Neural progenitor cell (in vitro differentiated cells): Measurements from ENCODE around the gene PLB1. TPM values are rescaled to one million over a fixed set of nuclear protein-coding genes. Genes with fewer than 3 reads are reported as not detected.

Experiments
- DNase-seq: peaks from one replicate; pipeline ENCODE4 v3.0.0-alpha.2; 2016; ENCODE audit warnings: low spot score
- H2AFZ ChIP-seq: fragments of 200-600 bp; sonication (generic); replicated peaks from 2 replicates; pipeline ENCODE4 v1.6.1; 2016; ENCODE audit warnings: antibody characterized with exemption
- H3F3A ChIP-seq: fragments of 200-600 bp; sonication (generic); 2 replicates; pipeline ENCODE4 v1.6.1; 2016; ENCODE audit warnings: antibody characterized with exemption, low read depth
- H3K27ac ChIP-seq: fragments of 200-600 bp; sonication (generic); 2 replicates; pipeline ENCODE4 v1.5.1; 2016; ENCODE audit warnings: mild to moderate bottlenecking
- H3K27me3 ChIP-seq: fragments of 200-600 bp; sonication (generic); 2 replicates; pipeline ENCODE4 v1.6.1; 2016; ENCODE audit warnings: mild to moderate bottlenecking, moderate library complexity
- H3K36me3 ChIP-seq: fragments of 200-600 bp; sonication (generic); 2 replicates; pipeline ENCODE4 v1.5.1; 2016
- H3K4me1 ChIP-seq: fragments of 200-600 bp; sonication (generic); 2 replicates; pipeline ENCODE4 v1.6.1; 2016; ENCODE audit warnings: mixed run types
- H3K4me2 ChIP-seq: fragments of 200-600 bp; sonication (generic); 2 replicates; pipeline ENCODE4 v1.6.1; 2016
- H3K4me3 ChIP-seq: fragments of 200-600 bp; sonication (generic); 2 replicates; pipeline ENCODE4 v1.5.1; 2016
- H3K79me2 ChIP-seq: fragments of 200-600 bp; sonication (generic); 2 replicates; pipeline ENCODE4 v1.6.1; 2016; ENCODE audit warnings: low read depth
- H3K9ac ChIP-seq: fragments of 200-600 bp; sonication (generic); 2 replicates; pipeline ENCODE4 v1.6.1; 2016
- H3K9me3 ChIP-seq: fragments of 200-600 bp; sonication (generic); 2 replicates; pipeline ENCODE4 v1.5.1; 2016; ENCODE audit warnings: low read depth
- H4K20me1 ChIP-seq: fragments of 200-600 bp; sonication (generic); 2 replicates; pipeline ENCODE4 v1.6.1; 2016; ENCODE audit warnings: low read depth
- H3K27ac Mint-ChIP-seq: 3 replicates; pipeline ENCODE4 v1.8.0; 2021; ENCODE audit warnings: mixed read lengths
- H3K27me3 Mint-ChIP-seq: 2 replicates; pipeline ENCODE4 v1.8.0; 2022; ENCODE audit warnings: low read depth, mild to moderate bottlenecking, inconsistent platforms, moderate library complexity, mixed read lengths; ENCODE audit not compliant: insufficient read depth
- H3K36me3 Mint-ChIP-seq: 3 replicates; pipeline ENCODE4 v1.8.0; 2021; ENCODE audit warnings: mixed read lengths
- H3K4me1 Mint-ChIP-seq: 3 replicates; pipeline ENCODE4 v1.8.0; 2021; ENCODE audit warnings: mixed read lengths
- H3K4me3 Mint-ChIP-seq: 3 replicates; pipeline ENCODE4 v1.8.0; 2021; ENCODE audit warnings: mild to moderate bottlenecking, moderate library complexity, mixed read lengths
- H3K9me3 Mint-ChIP-seq: 3 replicates; pipeline ENCODE4 v1.8.0; 2020; ENCODE audit warnings: mixed read lengths
- EZH2 ChIP-seq: fragments of 200-600 bp; sonication (generic); IDR thresholded peaks from 2 replicates; pipeline ENCODE4 v1.6.1; 2017; ENCODE audit warnings: antibody characterized with exemption, mild to moderate bottlenecking, moderate library complexity
- EZH2phosphoT487 ChIP-seq: fragments of 200-600 bp; sonication (generic); IDR thresholded peaks from 2 replicates; pipeline ENCODE4 v1.6.1; 2017; ENCODE audit warnings: antibody characterized with exemption
- total RNA-seq: library from RNA; depleted of rRNA; stranded (reverse); fragments of >200 nt; gene quantifications from 2 replicates; pipeline ENCODE4 v1.2.3, GENCODE V29; 2015; ENCODE audit warnings: low replicate concordance
- TF ChIP-seq, protein P1 (sequence below): fragments of 200-600 bp; sonication (generic); IDR thresholded peaks from 2 replicates; pipeline ENCODE4 v1.5.1; 2017; ENCODE audit warnings: antibody characterized with exemption, mild to moderate bottlenecking

Gene PLB1
- total RNA-seq, 1 donor from 2014 or later, result not detected

DNA sequence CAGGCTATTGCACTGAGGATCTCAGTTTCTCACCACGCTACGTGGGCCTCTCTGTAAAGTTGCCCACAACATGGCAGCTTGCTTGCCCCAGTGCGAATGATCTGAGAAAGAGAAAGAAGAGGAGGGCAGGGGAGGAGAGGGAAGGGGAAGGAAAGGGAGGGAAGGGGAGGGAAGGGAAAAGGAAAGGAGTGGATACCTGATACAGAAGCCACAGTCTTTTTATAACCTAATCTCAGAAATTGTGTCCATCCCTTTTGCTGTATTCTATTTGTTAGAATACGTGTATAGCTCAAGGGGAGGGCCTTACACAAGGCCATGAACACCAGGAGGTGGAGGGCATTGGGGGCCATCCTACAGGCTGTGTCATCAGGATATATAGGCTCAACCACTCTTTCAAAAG, 177.5 kb downstream of the PLB1 start:
- H3K36me3 ChIP-seq, result no peaks in the 10 kb centered on the region
- H3K4me3 ChIP-seq, result no peak overlapping the region
- no peak overlapping the region for H3K27ac ChIP-seq
- no peak overlapping the region for H3K4me3 Mint-ChIP-seq
- TF ChIP-seq EZH2, result no peak
- no peak for TF ChIP-seq EZH2phosphoT487
- TF ChIP-seq, protein P1, sequence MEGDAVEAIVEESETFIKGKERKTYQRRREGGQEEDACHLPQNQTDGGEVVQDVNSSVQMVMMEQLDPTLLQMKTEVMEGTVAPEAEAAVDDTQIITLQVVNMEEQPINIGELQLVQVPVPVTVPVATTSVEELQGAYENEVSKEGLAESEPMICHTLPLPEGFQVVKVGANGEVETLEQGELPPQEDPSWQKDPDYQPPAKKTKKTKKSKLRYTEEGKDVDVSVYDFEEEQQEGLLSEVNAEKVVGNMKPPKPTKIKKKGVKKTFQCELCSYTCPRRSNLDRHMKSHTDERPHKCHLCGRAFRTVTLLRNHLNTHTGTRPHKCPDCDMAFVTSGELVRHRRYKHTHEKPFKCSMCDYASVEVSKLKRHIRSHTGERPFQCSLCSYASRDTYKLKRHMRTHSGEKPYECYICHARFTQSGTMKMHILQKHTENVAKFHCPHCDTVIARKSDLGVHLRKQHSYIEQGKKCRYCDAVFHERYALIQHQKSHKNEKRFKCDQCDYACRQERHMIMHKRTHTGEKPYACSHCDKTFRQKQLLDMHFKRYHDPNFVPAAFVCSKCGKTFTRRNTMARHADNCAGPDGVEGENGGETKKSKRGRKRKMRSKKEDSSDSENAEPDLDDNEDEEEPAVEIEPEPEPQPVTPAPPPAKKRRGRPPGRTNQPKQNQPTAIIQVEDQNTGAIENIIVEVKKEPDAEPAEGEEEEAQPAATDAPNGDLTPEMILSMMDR, result no peak
- H3K4me1 Mint-ChIP-seq, result peaks cover 47% of the 10 kb centered on the region
- H3K4me2 ChIP-seq, result no peak overlapping the region
- DNase-seq, result no peak
- H3K36me3 Mint-ChIP-seq, result peaks cover 11% of the 10 kb centered on the region
- no peaks in the 10 kb centered on the region for H3K27me3 ChIP-seq
- no peaks in the 10 kb centered on the region for H4K20me1 ChIP-seq
- no peaks in the 10 kb centered on the region for H3K79me2 ChIP-seq
- no peaks in the 10 kb centered on the region for H3K9me3 ChIP-seq
- no peak overlapping the region for H3K27ac Mint-ChIP-seq
- peaks cover 24% of the 10 kb centered on the region for H3K27me3 Mint-ChIP-seq
- H3F3A ChIP-seq, result no peaks in the 10 kb centered on the region
- H2AFZ ChIP-seq, result no peak overlapping the region
- H3K4me1 ChIP-seq, result peaks cover 10% of the 10 kb centered on the region
- H3K9me3 Mint-ChIP-seq, result peaks cover 22% of the 10 kb centered on the region
- H3K9ac ChIP-seq, result no peak overlapping the region

DNA sequence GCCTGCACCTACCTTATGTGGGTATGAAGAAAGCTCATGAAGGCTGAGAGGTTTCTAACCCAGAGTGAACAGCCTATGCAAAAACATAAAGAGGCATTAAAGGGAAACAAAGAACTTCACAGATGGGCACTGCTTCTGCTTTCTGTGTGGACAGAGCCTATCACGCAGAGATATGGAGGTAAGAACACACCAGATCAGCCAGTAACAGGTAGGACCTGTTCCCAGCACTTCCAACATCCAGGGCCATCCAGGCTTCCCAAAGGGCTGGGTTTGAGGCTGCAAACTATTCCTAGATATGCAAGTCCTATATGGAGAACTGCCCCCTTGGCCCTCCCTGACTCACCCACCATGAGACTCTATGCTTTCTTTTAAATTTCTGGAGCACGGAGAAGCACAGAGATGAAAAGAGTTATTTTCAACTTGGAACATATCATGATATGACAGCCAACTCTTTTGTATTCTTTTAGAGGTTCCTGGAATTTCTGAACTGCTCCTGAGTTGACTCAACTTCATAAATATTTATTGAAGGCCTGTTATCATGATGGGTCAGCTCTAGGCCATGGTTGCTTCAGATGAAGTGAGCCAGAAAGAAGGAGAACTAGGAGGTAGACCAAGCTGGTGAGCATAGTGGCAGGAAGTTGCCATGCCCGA, 178.3 kb downstream of the PLB1 start:
- Histone ChIP-seq H3K79me2 (no peaks in the 10 kb centered on the region), H3K36me3 (no peaks in the 10 kb centered on the region), H3K27me3 (no peaks in the 10 kb centered on the region), H3K4me1 (peaks cover 10% of the 10 kb centered on the region), H4K20me1 (no peaks in the 10 kb centered on the region), H2AFZ (no peak overlapping the region), H3F3A (no peaks in the 10 kb centered on the region), H3K9ac (no peak overlapping the region), H3K4me2 (no peak overlapping the region), H3K4me3 (no peak overlapping the region), H3K27ac (no peak overlapping the region), H3K9me3 (no peaks in the 10 kb centered on the region)
- Mint-ChIP-seq H3K27ac (peak overlapping the region; percentile 72), H3K4me1 (peaks cover 49% of the 10 kb centered on the region), H3K4me3 (no peak overlapping the region), H3K27me3 (peaks cover 24% of the 10 kb centered on the region), H3K9me3 (peaks cover 22% of the 10 kb centered on the region), H3K36me3 (peaks cover 11% of the 10 kb centered on the region)
- TF ChIP-seq EZH2, result no peak
- no peak for TF ChIP-seq EZH2phosphoT487
- TF ChIP-seq, protein P1, result no peak
- no peak for DNase-seq

DNA sequence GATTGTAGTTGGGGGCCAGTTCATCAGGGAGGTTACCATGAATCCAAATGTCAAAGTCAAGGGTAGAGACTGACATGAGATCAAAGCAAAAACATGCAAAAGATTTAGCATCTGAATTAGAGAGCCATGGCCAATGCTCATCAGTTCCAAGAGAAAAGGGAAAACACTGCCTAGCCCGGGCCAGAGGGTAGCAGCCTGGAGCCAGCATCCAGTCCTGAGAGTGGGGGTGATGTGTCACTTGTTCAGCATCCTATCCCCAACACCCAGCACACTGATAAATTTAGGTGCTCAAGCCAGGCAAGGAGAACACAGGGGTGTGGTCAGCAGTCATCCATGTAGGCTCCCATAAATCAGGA, 178.8 kb downstream of the PLB1 start:
- no peaks in the 10 kb centered on the region for H3K79me2 ChIP-seq
- H3K4me3 ChIP-seq, result no peak overlapping the region
- Mint-ChIP-seq H3K4me3 (peak overlapping the region; percentile 21), H3K27ac (peak overlapping the region; percentile 72), H3K36me3 (peaks cover 11% of the 10 kb centered on the region), H3K4me1 (peaks cover 45% of the 10 kb centered on the region), H3K27me3 (peaks cover 23% of the 10 kb centered on the region), H3K9me3 (peaks cover 22% of the 10 kb centered on the region)
- H3K9me3 ChIP-seq, result no peaks in the 10 kb centered on the region
- peaks cover 10% of the 10 kb centered on the region for H3K4me1 ChIP-seq
- TF ChIP-seq EZH2phosphoT487 (no peak), EZH2 (no peak)
- TF ChIP-seq, protein P1, result no peak
- no peak overlapping the region for H3K9ac ChIP-seq
- no peaks in the 10 kb centered on the region for H3K36me3 ChIP-seq
- no peak overlapping the region for H3K27ac ChIP-seq
- H3K4me2 ChIP-seq, result no peak overlapping the region
- H3K27me3 ChIP-seq, result no peaks in the 10 kb centered on the region
- no peaks in the 10 kb centered on the region for H4K20me1 ChIP-seq
- DNase-seq, result no peak
- no peak overlapping the region for H2AFZ ChIP-seq
- no peaks in the 10 kb centered on the region for H3F3A ChIP-seq
